Measurements from ENCODE around the gene ABHD13. TPM values are rescaled to one million over a fixed set of nuclear protein-coding genes. Genes with fewer than 3 reads are reported as not detected.

ABHD13 gene
- total RNA-seq, 3 donors from 2014 or later (not counting 1 experiment from before 2014, with no cell fraction given) = 12.3 to 14.7 (median 12.9) TPM

- Histone ChIP-seq H3K36me3 (ENCODE audit: control insufficient read depth, insufficient read depth, low read length) (no peaks in the 10 kb centered on the region), H3K27me3 (ENCODE audit: control insufficient read depth, insufficient read depth, low read length) (no peaks in the 10 kb centered on the region), H3K27ac (ENCODE audit: low read length) (no peak overlapping the region), H3K4me3 (ENCODE audit: low read length) (no peak overlapping the region), H3K9me3 (ENCODE audit: control insufficient read depth, insufficient read depth, low read length) (peaks cover 3% of the 10 kb centered on the region), H3K4me1 (ENCODE audit: control insufficient read depth, insufficient read depth, low read length) (no peaks in the 10 kb centered on the region)
- intact Hi-C loops (cut with micrococcal nuclease) = no loop called here
- Mint-ChIP-seq H3K27me3 (ENCODE audit: low read depth in 2 of 2) (no peaks in the 10 kb centered on the region), H3K36me3 (no peaks in the 10 kb centered on the region), H3K9me3 (no peaks in the 10 kb centered on the region), H3K4me1 (no peaks in the 10 kb centered on the region), H3K4me3 (no peak overlapping the region), H3K27ac (no peak overlapping the region)
- ATAC-seq (no peak), DNase-seq (no peak)
- 81% methylated on average over 9 of the region's 9 CpGs for WGBS (ENCODE audit: insufficient coverage)
- TF ChIP-seq, protein P1, sequence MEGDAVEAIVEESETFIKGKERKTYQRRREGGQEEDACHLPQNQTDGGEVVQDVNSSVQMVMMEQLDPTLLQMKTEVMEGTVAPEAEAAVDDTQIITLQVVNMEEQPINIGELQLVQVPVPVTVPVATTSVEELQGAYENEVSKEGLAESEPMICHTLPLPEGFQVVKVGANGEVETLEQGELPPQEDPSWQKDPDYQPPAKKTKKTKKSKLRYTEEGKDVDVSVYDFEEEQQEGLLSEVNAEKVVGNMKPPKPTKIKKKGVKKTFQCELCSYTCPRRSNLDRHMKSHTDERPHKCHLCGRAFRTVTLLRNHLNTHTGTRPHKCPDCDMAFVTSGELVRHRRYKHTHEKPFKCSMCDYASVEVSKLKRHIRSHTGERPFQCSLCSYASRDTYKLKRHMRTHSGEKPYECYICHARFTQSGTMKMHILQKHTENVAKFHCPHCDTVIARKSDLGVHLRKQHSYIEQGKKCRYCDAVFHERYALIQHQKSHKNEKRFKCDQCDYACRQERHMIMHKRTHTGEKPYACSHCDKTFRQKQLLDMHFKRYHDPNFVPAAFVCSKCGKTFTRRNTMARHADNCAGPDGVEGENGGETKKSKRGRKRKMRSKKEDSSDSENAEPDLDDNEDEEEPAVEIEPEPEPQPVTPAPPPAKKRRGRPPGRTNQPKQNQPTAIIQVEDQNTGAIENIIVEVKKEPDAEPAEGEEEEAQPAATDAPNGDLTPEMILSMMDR (IDR thresholded peaks at IDR 0.05) = no peak
Observed at GRCh38 chr13:108178078-108178477, 40.1 kb upstream of the ABHD13 start.

GRCh38 chr13:108182652-108183051 is 35.5 kb upstream of the ABHD13 start:
- ATAC-seq (no peak), DNase-seq (no peak)
- no peak overlapping the region for H3K27ac ChIP-seq (ENCODE audit: low read length)
- H3K4me1 ChIP-seq (ENCODE audit: control insufficient read depth, insufficient read depth, low read length) = no peaks in the 10 kb centered on the region
- Mint-ChIP-seq H3K9me3 (no peaks in the 10 kb centered on the region), H3K4me1 (no peaks in the 10 kb centered on the region), H3K36me3 (no peaks in the 10 kb centered on the region), H3K4me3 (no peak overlapping the region), H3K27me3 (ENCODE audit: low read depth in 2 of 2) (peaks cover 0 to 4% of the 10 kb centered on the region in 2 donors), H3K27ac (no peak overlapping the region)
- H3K9me3 ChIP-seq (ENCODE audit: control insufficient read depth, insufficient read depth, low read length) = peaks cover 3% of the 10 kb centered on the region
- H3K27me3 ChIP-seq (ENCODE audit: control insufficient read depth, insufficient read depth, low read length) = no peaks in the 10 kb centered on the region
- 88% methylated on average over 3 of the region's 3 CpGs for WGBS (ENCODE audit: insufficient coverage)
- H3K36me3 ChIP-seq (ENCODE audit: control insufficient read depth, insufficient read depth, low read length) = no peaks in the 10 kb centered on the region
- intact Hi-C loops (cut with micrococcal nuclease) = no loop called here
- TF ChIP-seq, protein P1 (IDR thresholded peaks at IDR 0.05) = no peak
- H3K4me3 ChIP-seq (ENCODE audit: low read length) = no peak overlapping the region

DNA sequence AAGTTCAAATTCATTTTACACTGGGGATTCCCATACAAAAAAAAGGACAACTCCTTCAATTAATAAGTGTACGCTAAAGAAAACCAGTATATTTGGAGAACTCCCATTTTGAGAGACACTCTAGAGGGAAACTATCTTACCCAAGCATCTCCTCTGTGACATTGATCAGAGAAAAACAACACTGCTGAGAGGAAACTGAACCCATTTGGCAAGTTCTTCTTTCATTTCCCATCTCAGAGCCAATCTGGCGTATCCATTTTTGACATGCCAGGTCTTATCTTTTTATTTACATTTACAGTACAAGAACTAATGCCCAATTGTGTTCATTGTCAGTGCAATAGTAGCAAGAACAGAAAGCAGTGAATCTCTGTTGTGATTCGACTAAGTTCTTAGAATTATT is 33.0 kb upstream of the ABHD13 start:
- Histone ChIP-seq H3K4me1 (ENCODE audit: control insufficient read depth, insufficient read depth, low read length) (no peaks in the 10 kb centered on the region), H3K27ac (ENCODE audit: low read length) (peak overlapping the region; percentile 25), H3K4me3 (ENCODE audit: low read length) (no peak overlapping the region), H3K27me3 (ENCODE audit: control insufficient read depth, insufficient read depth, low read length) (no peaks in the 10 kb centered on the region), H3K9me3 (ENCODE audit: control insufficient read depth, insufficient read depth, low read length) (no peaks in the 10 kb centered on the region), H3K36me3 (ENCODE audit: control insufficient read depth, insufficient read depth, low read length) (no peaks in the 10 kb centered on the region)
- H3K27ac Mint-ChIP-seq = no peak overlapping the region
- no peaks in the 10 kb centered on the region for H3K36me3 Mint-ChIP-seq
- intact Hi-C loops (cut with micrococcal nuclease) = no loop called here
- DNase-seq (no peak), ATAC-seq (no peak)
- TF ChIP-seq, protein P1 (IDR thresholded peaks at IDR 0.05) = no peak
- no peaks in the 10 kb centered on the region for H3K9me3 Mint-ChIP-seq
- no peak overlapping the region for H3K4me3 Mint-ChIP-seq
- peaks cover under 1 to 4% of the 10 kb centered on the region in 2 donors for H3K27me3 Mint-ChIP-seq (ENCODE audit: low read depth in 2 of 2)
- 64% methylated on average over 3 of the region's 3 CpGs for WGBS (ENCODE audit: insufficient coverage)
- no peaks in the 10 kb centered on the region for H3K4me1 Mint-ChIP-seq

DNA sequence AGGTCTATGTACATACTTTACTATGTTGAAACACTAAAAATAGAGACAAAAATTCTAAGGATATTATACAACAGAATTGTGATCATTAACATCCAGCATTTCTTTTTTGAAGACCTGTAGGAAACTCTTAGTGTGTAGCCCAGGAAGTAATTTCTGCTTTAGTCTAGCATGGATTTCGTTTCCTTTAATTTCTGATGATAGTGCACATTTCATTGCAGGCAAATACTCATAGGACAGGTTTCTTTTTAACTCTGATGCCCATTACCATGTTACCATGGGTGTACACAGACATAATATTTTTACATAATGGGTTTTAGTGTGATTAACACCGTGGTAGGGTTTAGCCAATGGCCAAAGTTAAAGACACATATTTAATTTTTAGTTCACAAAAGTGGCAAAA is 29.9 kb upstream of the ABHD13 start:
- ATAC-seq = no peak
- H3K4me1 Mint-ChIP-seq = no peaks in the 10 kb centered on the region
- H3K27me3 ChIP-seq (ENCODE audit: control insufficient read depth, insufficient read depth, low read length) = no peaks in the 10 kb centered on the region
- H3K36me3 ChIP-seq (ENCODE audit: control insufficient read depth, insufficient read depth, low read length) = no peaks in the 10 kb centered on the region
- TF ChIP-seq, protein P1 (IDR thresholded peaks at IDR 0.05) = no peak
- no peaks in the 10 kb centered on the region for H3K4me1 ChIP-seq (ENCODE audit: control insufficient read depth, insufficient read depth, low read length)
- DNase-seq = no peak
- WGBS (ENCODE audit: insufficient coverage) = 55% methylated on average over 1 of the region's 2 CpGs
- H3K27ac Mint-ChIP-seq = no peak overlapping the region
- no peak overlapping the region for H3K27ac ChIP-seq (ENCODE audit: low read length)
- no peak overlapping the region for H3K4me3 ChIP-seq (ENCODE audit: low read length)
- no peak overlapping the region for H3K4me3 Mint-ChIP-seq
- no peaks in the 10 kb centered on the region for H3K36me3 Mint-ChIP-seq
- H3K9me3 ChIP-seq (ENCODE audit: control insufficient read depth, insufficient read depth, low read length) = no peaks in the 10 kb centered on the region
- intact Hi-C loops (cut with micrococcal nuclease) = no loop called here
- no peaks in the 10 kb centered on the region for H3K9me3 Mint-ChIP-seq
- peaks cover 9 to 23% of the 10 kb centered on the region in 2 donors for H3K27me3 Mint-ChIP-seq (ENCODE audit: low read depth in 2 of 2)
